ENCODE results near the gene REC8.

Gene REC8

GRCh38 chr14:24132976-24133375 is 38.9 kb upstream of the REC8 start:
- no peak for TF ChIP-seq JUND (IDR thresholded peaks at IDR 0.05; ENCODE audit: low read depth)
- DNase-seq (ENCODE audit: low read depth in 1 of 2, low spot score in 1 of 2): no peak
- in situ Hi-C loops (cut with HindIII; ENCODE audit: low pct_unique_long_range_greater_than_20kb, low sequenced_read_pairs): no loop called here

- no peak for TF ChIP-seq JUND (IDR thresholded peaks at IDR 0.05; ENCODE audit: low read depth)
- no peak for DNase-seq (ENCODE audit: low read depth in 1 of 2, low spot score in 1 of 2)
- in situ Hi-C loops (cut with HindIII; ENCODE audit: low pct_unique_long_range_greater_than_20kb, low sequenced_read_pairs): no loop called here
These were observed 38.1 kb upstream of the REC8 start for GRCh38 chr14:24133735-24134134.

GRCh38 chr14:24135584-24135833 is 36.4 kb upstream of the REC8 start:
- TF ChIP-seq JUND (IDR thresholded peaks at IDR 0.05; ENCODE audit: low read depth): no peak
- DNase-seq (ENCODE audit: low read depth in 1 of 2, low spot score in 1 of 2): no peak
- in situ Hi-C loops (cut with HindIII; ENCODE audit: low pct_unique_long_range_greater_than_20kb, low sequenced_read_pairs): no loop called here

GRCh38 chr14:24135834-24136683 is 35.8 kb upstream of the REC8 start, which contains the start of gene PSME1:
PSME1 (plus strand) TSS chr14:24136194; CDS start chr14:24136263, 69 bp downstream.
- in situ Hi-C loops (cut with HindIII; ENCODE audit: low pct_unique_long_range_greater_than_20kb, low sequenced_read_pairs): no loop called here
- peak; percentile 71 to 92 for DNase-seq (ENCODE audit: low read depth in 1 of 2, low spot score in 1 of 2)
- no peak for TF ChIP-seq JUND (IDR thresholded peaks at IDR 0.05; ENCODE audit: low read depth)

- peak in 1 of 2 experiments; percentile 59 for DNase-seq (ENCODE audit: low read depth in 1 of 2, low spot score in 1 of 2)
- TF ChIP-seq JUND (IDR thresholded peaks at IDR 0.05; ENCODE audit: low read depth): no peak
- in situ Hi-C loops (cut with HindIII; ENCODE audit: low pct_unique_long_range_greater_than_20kb, low sequenced_read_pairs): no loop called here
These were observed 35.0 kb upstream of the REC8 start for GRCh38 chr14:24136684-24137528.

- no peak for TF ChIP-seq JUND (IDR thresholded peaks at IDR 0.05; ENCODE audit: low read depth)
- no peak for DNase-seq (ENCODE audit: low read depth in 1 of 2, low spot score in 1 of 2)
- in situ Hi-C loops (cut with HindIII; ENCODE audit: low pct_unique_long_range_greater_than_20kb, low sequenced_read_pairs): no loop called here
These were observed 34.1 kb upstream of the REC8 start for GRCh38 chr14:24137529-24138395.

GRCh38 chr14:24138396-24139271 is 33.2 kb upstream of the REC8 start:
- in situ Hi-C loops (cut with HindIII; ENCODE audit: low pct_unique_long_range_greater_than_20kb, low sequenced_read_pairs): no loop called here

GRCh38 chr14:24139272-24139934 is 32.5 kb upstream of the REC8 start:
- in situ Hi-C loops (cut with HindIII; ENCODE audit: low pct_unique_long_range_greater_than_20kb, low sequenced_read_pairs): no loop called here
- TF ChIP-seq JUND (IDR thresholded peaks at IDR 0.05; ENCODE audit: low read depth): no peak
- DNase-seq (ENCODE audit: low read depth in 1 of 2, low spot score in 1 of 2): peak in 1 of 2 experiments; percentile 35

More at GRCh38 chr14:24138396-24139271, 33.2 kb upstream of the REC8 start:
- TF ChIP-seq JUND (IDR thresholded peaks at IDR 0.05; ENCODE audit: low read depth): no peak
- no peak for DNase-seq (ENCODE audit: low read depth in 1 of 2, low spot score in 1 of 2)

GRCh38 chr14:24141097-24141880 is 30.6 kb upstream of the REC8 start, which contains the start of gene EMC9:
EMC9 (minus strand) TSS chr14:24141591; CDS start chr14:24141304, 287 bp downstream.
- DNase-seq (ENCODE audit: low read depth in 1 of 2, low spot score in 1 of 2): peak; percentile 92 to 98
- in situ Hi-C loops (cut with HindIII; ENCODE audit: low pct_unique_long_range_greater_than_20kb, low sequenced_read_pairs): no loop called here
- no peak for TF ChIP-seq JUND (IDR thresholded peaks at IDR 0.05; ENCODE audit: low read depth)

GRCh38 chr14:24143511-24143910 is 28.4 kb upstream of the REC8 start:
- in situ Hi-C loops (cut with HindIII; ENCODE audit: low pct_unique_long_range_greater_than_20kb, low sequenced_read_pairs): no loop called here
- no peak for DNase-seq (ENCODE audit: low read depth in 1 of 2, low spot score in 1 of 2)
- TF ChIP-seq JUND (IDR thresholded peaks at IDR 0.05; ENCODE audit: low read depth): no peak

Data from T47D (cell line).